ENCODE measurements around the gene CD151. TPM values are rescaled to one million over a fixed set of nuclear protein-coding genes. Genes with fewer than 3 reads are reported as not detected.

The CD151 gene
- total and polyA plus RNA-seq, 4 donors: 182 to 556 (median 399) TPM

DNA sequence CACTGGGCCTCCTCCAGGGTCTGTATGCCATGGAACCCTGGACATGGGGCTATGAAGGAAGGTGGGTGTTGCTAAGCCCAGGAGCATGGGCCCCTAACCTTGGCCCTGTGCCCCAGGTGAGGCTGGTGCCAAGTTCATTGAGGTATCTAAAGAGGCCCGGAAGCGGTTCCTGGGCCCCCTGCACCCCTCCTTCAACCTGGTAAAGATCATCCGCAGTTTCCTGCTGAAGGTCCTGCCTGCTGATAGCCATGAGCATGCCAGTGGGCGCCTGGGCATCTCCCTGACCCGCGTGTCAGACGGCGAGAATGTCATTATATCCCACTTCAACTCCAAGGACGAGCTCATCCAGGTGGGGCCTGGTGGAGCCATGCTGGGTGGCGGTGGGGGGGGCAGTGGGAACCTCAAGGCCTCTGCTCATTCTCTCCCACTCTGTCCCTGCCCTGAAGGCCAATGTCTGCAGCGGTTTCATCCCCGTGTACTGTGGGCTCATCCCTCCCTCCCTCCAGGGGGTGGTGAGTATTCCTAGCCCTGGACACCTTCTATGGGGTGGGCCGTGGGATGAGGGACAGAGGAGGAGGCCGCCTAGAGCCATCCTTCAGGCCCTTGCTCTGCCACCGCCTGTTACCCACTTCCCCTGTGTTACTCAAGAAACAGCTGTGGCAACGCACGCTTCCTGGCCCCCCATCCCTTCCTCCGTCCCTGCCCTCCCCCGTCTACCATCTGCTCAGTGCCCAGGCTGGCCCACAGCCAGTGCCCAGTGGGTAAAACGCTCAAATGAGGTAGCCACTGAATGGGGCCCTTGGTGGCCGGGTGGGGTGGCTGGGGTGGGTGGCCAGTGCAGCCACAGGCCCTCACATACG is 11.0 kb upstream of the CD151 start:
- no peak for TF ChIP-seq CTCF (IDR thresholded peaks at IDR 0.05; ENCODE audit: control extremely low read depth, extremely low read depth)
- H3K36me3 ChIP-seq (ENCODE audit: control insufficient read depth in 4 of 4, insufficient read depth in 4 of 4, low read length in 4 of 4): peaks cover 0 to 33% (median 2%) of the 10 kb centered on the region in 4 donors
- WGBS, 2 donors: 32 to 60% methylated on average over 22 of the region's 22 CpGs
- peaks cover 0 to 7% (median 0%) of the 10 kb centered on the region in 3 donors for H3K27me3 ChIP-seq (ENCODE audit: control insufficient read depth in 3 of 3, insufficient read depth in 3 of 3, low read length in 2 of 3)
- ATAC-seq (ENCODE audit: insufficient read depth, low FRiP score) (no peak), DNase-seq (no peak)
- H3K4me3 ChIP-seq: no peak overlapping the region
- H3K4me1 ChIP-seq (ENCODE audit: control insufficient read depth in 5 of 5, insufficient read depth in 5 of 5, low read length in 5 of 5): peaks cover 4 to 31% (median 15%) of the 10 kb centered on the region in 5 donors
- peaks cover 0 to 3% (median 0%) of the 10 kb centered on the region in 4 donors for H3K9me3 ChIP-seq (ENCODE audit: control insufficient read depth in 4 of 4, insufficient read depth in 3 of 4, low read length in 3 of 4)
- H3K27ac ChIP-seq (ENCODE audit: low read depth in 1 of 2, low read length in 1 of 2): peak overlapping the region; percentile 51 to 94
- no peak overlapping the region for H3K9ac ChIP-seq (ENCODE audit: insufficient read depth in 1 of 2, low read length in 2 of 2)

GRCh38 chr11:823441-824291 is 9.1 kb upstream of the CD151 start:
- Histone ChIP-seq H3K9ac (ENCODE audit: insufficient read depth in 1 of 2, low read length in 2 of 2) (no peak overlapping the region), H3K4me1 (ENCODE audit: control insufficient read depth in 5 of 5, insufficient read depth in 5 of 5, low read length in 5 of 5) (peaks cover 4 to 46% (median 18%) of the 10 kb centered on the region in 5 donors), H3K36me3 (ENCODE audit: control insufficient read depth in 4 of 4, insufficient read depth in 4 of 4, low read length in 4 of 4) (peaks cover 0 to 33% (median 2%) of the 10 kb centered on the region in 4 donors), H3K9me3 (ENCODE audit: control insufficient read depth in 4 of 4, insufficient read depth in 3 of 4, low read length in 3 of 4) (peaks cover 0 to 3% (median 0%) of the 10 kb centered on the region in 4 donors), H3K4me3 (no peak overlapping the region), H3K27me3 (ENCODE audit: control insufficient read depth in 3 of 3, insufficient read depth in 3 of 3, low read length in 2 of 3) (peaks cover 0 to 7% (median 4%) of the 10 kb centered on the region in 3 donors), H3K27ac (ENCODE audit: low read depth in 1 of 2, low read length in 1 of 2) (no peak overlapping the region)
- ATAC-seq (ENCODE audit: insufficient read depth, low FRiP score) (no peak), DNase-seq (no peak)
- TF ChIP-seq CTCF (IDR thresholded peaks at IDR 0.05; ENCODE audit: control extremely low read depth, extremely low read depth): no peak
- 92 to 93% methylated on average over 49 to 53 of the region's 53 CpGs for WGBS, 2 donors

GRCh38 chr11:824292-824880 is 8.4 kb upstream of the CD151 start:
- Histone ChIP-seq H3K9me3 (ENCODE audit: control insufficient read depth in 4 of 4, insufficient read depth in 3 of 4, low read length in 3 of 4) (peaks cover 0 to 3% (median 0%) of the 10 kb centered on the region in 4 donors), H3K36me3 (ENCODE audit: control insufficient read depth in 4 of 4, insufficient read depth in 4 of 4, low read length in 4 of 4) (peaks cover 0 to 33% (median 2%) of the 10 kb centered on the region in 4 donors), H3K27ac (ENCODE audit: low read depth in 1 of 2, low read length in 1 of 2) (peak overlapping the region in 1 of 2 donors; percentile 15), H3K4me1 (ENCODE audit: control insufficient read depth in 5 of 5, insufficient read depth in 5 of 5, low read length in 5 of 5) (peaks cover 4 to 48% (median 23%) of the 10 kb centered on the region in 5 donors), H3K9ac (ENCODE audit: insufficient read depth in 1 of 2, low read length in 2 of 2) (no peak overlapping the region), H3K27me3 (ENCODE audit: control insufficient read depth in 3 of 3, insufficient read depth in 3 of 3, low read length in 2 of 3) (peaks cover 0 to 11% (median 7%) of the 10 kb centered on the region in 3 donors), H3K4me3 (no peak overlapping the region)
- DNase-seq (peak in 2 of 3 donors; percentile 38 to 65), ATAC-seq (ENCODE audit: insufficient read depth, low FRiP score) (no peak)
- WGBS, 2 donors: 85 to 93% methylated on average over 59 of the region's 59 CpGs
- TF ChIP-seq CTCF (IDR thresholded peaks at IDR 0.05; ENCODE audit: control extremely low read depth, extremely low read depth): no peak

All from lung (tissue), 12 donors.